Ecto neural progenitor cell (in vitro differentiated cells): ENCODE measurements around the gene DPEP2NB.
A peak's percentile ranks its signal among the peaks of the same experiment; 100 is the strongest.
"Not testable (repeated sequence)": the region's sequence is repeated elsewhere in the genome, so short reads cannot be mapped to it uniquely, and the experiment has no call there.

Experiments
- DNase-seq: peaks from one replicate; pipeline ENCODE4 v3.0.0-alpha.2; 2018; ENCODE audit warnings: low spot score

The DPEP2NB gene

DNA sequence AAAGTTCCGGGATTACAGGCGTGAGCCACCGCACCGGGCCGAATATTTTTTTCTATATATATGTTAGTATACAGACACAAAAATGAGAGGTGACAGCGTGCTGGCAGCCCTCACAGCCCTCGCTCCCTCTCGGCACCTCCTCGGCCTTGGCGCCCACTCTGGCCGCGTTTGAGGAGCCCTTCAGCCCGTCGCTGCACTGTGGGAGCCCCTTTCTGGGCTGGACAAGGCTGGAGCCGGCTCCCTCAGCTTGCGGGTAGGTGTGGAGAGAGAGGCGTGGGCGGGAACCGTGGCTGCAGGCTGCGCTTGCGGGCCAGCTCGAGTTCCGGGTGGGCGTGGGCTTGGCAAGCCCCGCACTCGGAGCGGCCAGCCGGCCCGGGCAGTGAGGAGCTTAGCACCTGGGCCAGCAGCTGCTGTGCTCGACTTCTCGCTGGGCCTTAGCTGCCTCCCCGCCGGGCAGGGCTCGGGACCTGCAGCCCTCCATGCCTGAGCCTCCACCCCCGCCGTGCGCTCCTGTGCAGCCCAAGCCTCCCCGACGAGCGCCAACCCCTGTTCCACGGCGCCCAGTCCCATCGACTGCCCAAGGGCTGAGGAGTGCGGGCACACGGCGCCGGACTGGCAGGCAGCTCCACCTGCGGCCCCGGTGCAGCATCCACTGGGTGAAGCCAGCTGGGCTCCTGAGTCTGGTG is 33.6 kb downstream of the DPEP2NB start:
- DNase-seq: no peak

- DNase-seq: no peak
Measured at GRCh38 chr16:67979955-67980678, 35.6 kb downstream of the DPEP2NB start, which contains the start of gene DPEP3. Gene DPEP3, minus strand, starts transcription at chr16:67980499. Its CDS starts 119 bp downstream, at chr16:67980380.

- no peak for DNase-seq
Measured at GRCh38 chr16:67977469-67978227, 38.1 kb downstream of the DPEP2NB start.

DNA sequence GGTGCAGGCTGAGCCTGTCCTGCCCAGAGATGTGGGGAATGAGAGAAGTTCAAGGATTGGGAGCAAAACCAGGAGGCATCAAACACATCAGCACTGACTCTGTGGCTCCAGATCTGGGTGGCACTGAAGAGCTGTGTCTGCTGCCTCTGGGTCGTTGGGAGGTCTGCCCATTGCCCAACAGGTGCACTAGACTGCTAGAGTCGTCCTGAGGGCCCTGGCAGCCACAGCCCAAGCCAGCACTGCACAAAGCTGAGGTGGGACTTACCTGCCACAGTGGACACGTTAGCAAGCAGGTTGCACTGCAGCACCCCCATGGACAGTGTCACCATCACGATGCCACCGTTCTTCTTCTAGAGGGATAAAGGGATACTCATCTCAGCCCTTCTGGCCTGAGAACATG is 38.7 kb downstream of the DPEP2NB start:
- DNase-seq: no peak

DNA sequence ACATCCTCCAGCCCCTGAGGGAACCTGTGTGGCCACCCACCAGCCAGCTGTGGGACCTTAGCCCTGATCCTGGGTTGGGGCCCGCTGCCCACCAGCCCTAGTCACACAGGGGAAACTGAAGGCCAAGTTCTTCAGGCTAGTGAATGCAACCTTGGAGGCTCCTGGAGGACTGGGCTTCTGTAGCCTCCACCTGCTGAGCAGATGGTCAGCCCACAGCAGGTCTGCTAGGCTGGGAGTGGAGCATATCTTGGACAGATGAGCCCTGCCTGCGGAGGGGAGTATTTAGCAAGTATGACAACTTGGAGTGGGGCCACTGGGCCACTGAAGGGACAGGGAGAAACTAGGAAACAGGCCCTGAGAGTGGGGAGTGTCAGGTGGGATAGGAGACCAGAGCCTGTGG is 39.5 kb downstream of the DPEP2NB start:
- DNase-seq: no peak

GRCh38 chr16:67975321-67976105 is 40.2 kb downstream of the DPEP2NB start:
- no peak for DNase-seq

DNA sequence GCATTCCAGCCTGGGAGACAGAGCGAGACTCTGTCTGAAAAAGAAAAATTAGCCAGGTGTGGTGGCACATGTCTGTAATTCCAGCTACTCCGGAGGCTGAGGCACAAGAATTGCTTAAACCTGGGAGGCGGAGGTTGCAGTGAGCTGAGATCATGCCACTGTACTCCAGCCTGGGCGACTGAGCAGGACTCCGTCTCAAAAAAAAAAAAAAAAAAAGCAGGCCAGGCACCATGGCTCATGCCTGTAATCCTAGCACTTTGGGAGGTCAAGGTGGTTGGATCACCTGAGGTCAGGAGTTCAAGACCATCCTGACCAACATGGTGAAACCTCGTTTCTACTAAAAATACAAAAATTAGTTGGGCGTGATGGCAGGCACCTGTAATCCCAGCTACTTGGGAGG is 43.4 kb downstream of the DPEP2NB start:
- not testable (repeated sequence) for DNase-seq

- DNase-seq: no peak
Measured at GRCh38 chr16:67971111-67971510, 44.6 kb downstream of the DPEP2NB start.

DNA sequence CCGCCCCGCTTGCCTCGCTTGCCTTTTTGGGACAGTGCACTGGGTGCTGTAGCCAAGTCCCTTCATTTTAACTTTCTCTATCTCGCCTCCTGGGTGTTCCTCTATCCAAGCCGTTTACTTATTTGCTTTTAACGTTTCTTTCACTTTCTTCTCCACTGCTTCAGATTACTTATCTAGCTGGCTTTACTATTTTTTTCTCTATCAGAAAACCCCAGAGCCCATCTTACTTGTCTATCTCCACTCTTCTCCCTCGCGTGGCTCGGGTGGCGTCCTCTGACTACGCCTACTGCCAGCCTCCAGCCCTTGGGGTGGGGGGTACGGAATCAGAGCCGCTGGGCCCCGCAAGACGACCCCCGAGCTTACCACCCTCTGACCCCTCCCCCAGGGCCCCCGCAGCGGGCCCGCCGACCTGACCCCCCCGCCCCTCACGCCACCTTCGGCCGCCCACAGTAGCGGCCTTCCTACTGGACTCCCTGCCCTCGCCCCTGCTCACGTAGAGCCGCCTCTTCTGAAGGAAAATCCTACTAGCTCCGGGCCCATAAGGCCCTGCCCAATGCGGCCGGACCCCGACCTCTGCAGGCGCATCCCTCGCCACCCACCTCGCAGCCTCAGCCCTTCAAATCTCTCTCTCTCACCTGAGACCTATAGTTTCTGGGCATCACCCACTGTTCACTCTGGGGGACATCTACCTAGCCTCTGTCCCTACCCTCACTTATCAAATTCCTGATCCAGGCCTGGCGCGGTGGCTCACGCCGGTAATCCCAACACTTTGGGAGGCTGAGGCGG is 46.3 kb downstream of the DPEP2NB start:
- peak; percentile 69 for DNase-seq

GRCh38 chr16:67968400-67969253 is 47.1 kb downstream of the DPEP2NB start, which contains the start of gene SLC12A4:
Gene SLC12A4, minus strand, starts transcription at chr16:67968637. Its CDS starts 84 bp downstream, at chr16:67968553.
- DNase-seq: peak; percentile 82

DNA sequence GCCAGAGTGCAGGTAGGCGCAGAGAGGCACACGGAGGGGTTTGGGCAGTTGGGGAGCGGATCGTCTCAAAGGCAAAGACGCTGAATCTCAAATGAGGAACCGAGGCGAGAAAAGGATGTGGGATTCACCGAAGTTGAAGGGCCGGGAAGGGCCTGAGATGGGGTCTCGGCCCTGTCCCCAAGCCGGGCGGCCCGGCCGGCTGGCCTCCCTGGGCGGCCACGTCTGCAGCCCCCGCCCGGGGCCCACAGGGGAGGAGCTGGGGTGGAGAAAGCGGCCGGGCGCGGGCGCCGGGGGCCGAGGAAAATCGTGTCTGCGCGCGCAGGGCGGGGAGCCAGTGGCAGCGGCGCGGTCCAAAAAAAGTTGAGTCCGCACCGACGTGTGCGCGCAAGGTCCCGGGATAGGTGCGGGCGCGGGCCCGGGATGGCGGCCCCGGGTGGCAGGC is 47.7 kb downstream of the DPEP2NB start:
- peak; percentile 68 for DNase-seq

DNA sequence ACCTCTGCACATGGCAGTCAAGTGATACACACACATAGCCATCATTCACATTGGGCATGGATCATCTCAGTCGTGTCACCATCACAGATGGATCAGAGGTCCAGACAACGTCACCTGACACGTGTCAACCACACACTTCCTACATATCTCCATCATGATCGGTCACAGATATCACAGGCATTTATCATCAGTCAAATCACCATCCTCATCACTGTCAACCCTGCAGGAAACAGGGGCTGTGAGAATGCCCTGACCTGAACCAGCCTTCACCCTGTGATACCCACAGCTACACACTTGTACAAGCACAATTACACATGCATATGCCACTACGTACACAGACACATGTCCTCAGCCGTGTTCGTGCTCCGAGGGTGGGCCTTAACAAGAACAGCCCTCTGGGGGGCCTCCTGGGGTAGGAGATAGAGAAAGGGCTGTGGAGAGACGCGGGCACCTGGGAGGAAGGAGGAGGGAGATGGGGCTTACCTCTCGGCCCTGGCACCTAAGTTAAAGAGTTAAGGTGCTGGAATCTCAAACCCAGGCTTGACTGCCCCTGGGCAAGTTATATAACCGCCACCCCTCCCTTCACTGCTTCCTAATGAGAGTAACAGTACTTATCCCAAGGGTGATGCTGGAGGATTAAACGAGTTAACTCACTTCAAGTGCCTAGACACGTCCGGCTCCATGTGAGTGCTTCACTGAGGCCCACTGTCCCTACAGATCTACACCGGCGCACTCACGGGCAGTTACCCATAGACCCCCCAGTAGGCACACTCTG is 48.3 kb downstream of the DPEP2NB start:
- no peak for DNase-seq

DNA sequence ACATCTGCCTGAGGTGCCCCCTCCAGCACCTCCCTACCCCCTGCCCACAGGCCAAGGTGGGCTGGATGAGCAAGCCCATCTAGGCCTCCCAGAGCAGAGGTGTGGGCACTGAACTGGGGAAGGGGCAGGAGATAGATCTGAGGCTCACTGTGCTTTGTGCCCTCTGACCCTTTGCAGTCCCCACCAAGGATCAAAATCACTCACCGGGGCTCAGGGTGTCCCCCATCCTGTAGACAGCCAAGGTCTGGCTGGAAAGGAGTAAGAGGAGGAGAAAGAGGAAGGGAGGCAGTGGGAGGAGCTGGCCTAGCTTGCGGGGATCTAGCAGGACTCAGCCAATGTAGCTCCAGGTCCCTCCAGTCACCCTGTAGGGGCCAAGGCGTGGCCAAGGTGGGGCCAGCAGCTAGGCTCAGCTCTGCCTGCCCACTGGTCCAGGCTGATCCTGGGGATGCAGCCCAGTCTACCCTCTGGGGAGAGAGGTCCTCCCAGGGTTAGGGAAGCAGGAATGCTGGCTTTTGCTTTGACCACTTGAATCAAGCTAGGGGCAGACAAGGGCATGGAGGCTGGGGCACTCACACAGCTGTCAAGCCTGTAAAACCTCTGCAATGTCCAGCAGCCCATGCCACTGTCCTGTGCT is 49.0 kb downstream of the DPEP2NB start:
- no peak for DNase-seq

DNA sequence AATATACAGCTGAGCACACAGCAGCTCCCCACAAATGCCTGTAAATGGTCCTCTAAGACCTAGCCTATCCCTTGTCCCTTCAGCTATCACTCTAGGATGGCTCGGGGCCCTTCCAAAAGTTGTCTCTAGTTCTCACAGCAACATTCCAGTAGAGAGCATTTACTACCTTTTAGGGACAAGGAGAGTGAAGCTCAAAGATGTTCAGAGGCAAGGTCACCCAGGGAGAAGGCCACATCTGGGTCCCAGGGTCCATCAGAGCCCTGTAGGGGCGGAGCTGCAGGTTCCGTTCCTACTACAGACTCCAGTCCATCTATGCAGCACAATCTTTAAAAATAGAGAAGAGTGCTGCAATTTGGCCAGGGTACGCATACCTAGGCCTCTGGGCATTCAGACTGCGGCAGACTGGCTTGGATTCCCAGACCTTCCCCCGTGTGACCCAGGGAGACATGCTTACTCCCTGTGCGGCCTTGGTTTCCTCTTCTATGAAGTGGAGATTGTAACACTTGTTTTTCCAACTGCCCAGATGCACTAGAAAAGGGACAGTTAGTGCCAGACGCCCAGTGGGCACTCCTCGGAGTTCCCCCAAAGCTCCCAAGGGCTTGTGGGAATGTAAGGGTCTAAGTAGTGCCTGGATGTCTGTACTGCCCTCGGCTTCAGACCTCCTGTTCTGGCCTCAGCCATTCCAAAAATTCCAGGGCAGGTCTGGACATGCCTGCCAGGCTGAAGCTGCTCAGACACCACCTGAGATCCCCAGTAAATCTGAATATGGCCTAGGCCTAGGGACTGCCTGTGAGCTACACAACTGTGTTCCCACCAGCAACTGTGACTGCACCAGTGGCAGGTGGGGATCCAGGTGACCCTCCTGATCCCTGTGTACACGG is 49.8 kb downstream of the DPEP2NB start:
- DNase-seq: no peak

DNA sequence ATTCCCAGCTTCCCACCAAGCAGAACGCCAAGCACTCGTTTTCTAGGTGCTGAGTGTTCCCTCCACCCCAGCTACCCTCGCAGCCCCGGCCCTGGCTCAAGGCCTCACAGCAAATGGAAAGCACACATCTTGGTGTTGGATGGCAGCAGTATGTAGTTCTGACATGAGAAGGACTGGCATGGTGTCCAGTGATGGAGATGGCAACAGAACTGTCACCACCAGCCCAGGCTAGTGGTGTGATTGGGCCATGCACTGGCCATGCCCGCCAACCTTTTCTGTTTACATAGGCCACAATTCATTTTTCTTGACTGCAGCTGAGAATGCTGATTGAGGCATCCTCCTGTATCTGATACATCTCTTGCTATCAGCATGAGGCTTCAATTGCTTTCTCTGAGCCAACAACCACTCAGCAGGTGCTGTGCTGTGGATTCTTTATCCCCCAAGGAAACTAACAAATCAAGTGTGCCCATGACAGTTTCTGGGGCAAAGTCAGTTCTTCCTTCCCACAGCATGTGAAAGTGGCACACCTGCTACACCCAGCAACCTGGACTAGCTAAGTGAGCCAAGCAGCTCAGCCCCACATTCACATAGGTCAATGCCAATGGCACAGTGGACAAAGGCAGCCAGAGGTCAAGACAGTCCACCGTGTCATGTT is 51.1 kb downstream of the DPEP2NB start:
- DNase-seq: no peak

GRCh38 chr16:67963662-67964321 is 51.9 kb downstream of the DPEP2NB start:
- no peak for DNase-seq
